Smooth muscle cell (in vitro differentiated cells): Measurements from ENCODE around the gene DCTN5. TPM values are rescaled to one million over a fixed set of nuclear protein-coding genes. Genes with fewer than 3 reads are reported as not detected.

Experiments used
- DNase-seq: peaks from one replicate; lab custom pipeline; 2025; ENCODE audit not compliant: unreplicated experiment; lab: John Stamatoyannopoulos, UW
- H2AFZ ChIP-seq: fragments of 200-600 bp; sonication (generic); 2 replicates; pipeline ENCODE4 v1.6.0; 2016; ENCODE audit warnings: antibody characterized with exemption, low read depth, mild to moderate bottlenecking
- H3F3A ChIP-seq: fragments of 200-600 bp; sonication (generic); 2 replicates; pipeline ENCODE4 v1.6.0; 2017; ENCODE audit warnings: antibody characterized with exemption, low read depth
- H3K27ac ChIP-seq: fragments of 200-600 bp; sonication (generic); 2 replicates; pipeline ENCODE4 v1.5.1; 2016; ENCODE audit warnings: low read depth, mild to moderate bottlenecking
- H3K27me3 ChIP-seq: fragments of 200-600 bp; sonication (generic); 2 replicates; pipeline ENCODE4 v1.6.1; 2016; ENCODE audit warnings: low read depth, mild to moderate bottlenecking
- H3K36me3 ChIP-seq: fragments of 200-600 bp; sonication (generic); 2 replicates; pipeline ENCODE4 v1.5.1; 2016; ENCODE audit warnings: low read depth
- H3K4me1 ChIP-seq: fragments of 200-600 bp; sonication (generic); 2 replicates; pipeline ENCODE4 v1.5.1; 2016; ENCODE audit warnings: low read depth
- H3K4me2 ChIP-seq: fragments of 200-600 bp; sonication (generic); 2 replicates; pipeline ENCODE4 v1.6.0; 2016; ENCODE audit warnings: mild to moderate bottlenecking
- H3K4me3 ChIP-seq: fragments of 200-600 bp; sonication (generic); 2 replicates; pipeline ENCODE4 v1.5.1; 2016; ENCODE audit warnings: mild to moderate bottlenecking
- H3K79me2 ChIP-seq: fragments of 200-600 bp; sonication (generic); 2 replicates; pipeline ENCODE4 v1.6.0; 2016; ENCODE audit warnings: low read depth, mild to moderate bottlenecking
- H3K9ac ChIP-seq: fragments of 200-600 bp; sonication (generic); 2 replicates; pipeline ENCODE4 v1.6.0; 2016; ENCODE audit warnings: low read depth
- H3K9me3 ChIP-seq: fragments of 200-600 bp; sonication (generic); replicated peaks from 2 replicates; pipeline ENCODE4 v1.5.1; 2016; ENCODE audit warnings: low read depth
- H4K20me1 ChIP-seq: fragments of 200-600 bp; sonication (generic); 2 replicates; pipeline ENCODE4 v1.6.0; 2016; ENCODE audit warnings: low read depth
- WGBS: methylation state at CpG from one replicate; pipeline ENCODE4 v1.1.7; 2016; ENCODE audit warnings: low lambda C conversion rate; 5-methylcytosine and 5-hydroxymethylcytosine counted together
- polyA plus RNA-seq: library from polyadenylated mRNA; unstranded; fragments of >200 nt; fragmentation: Nextera tagmentation; extraction: Ambion mirVana; gene quantifications from 2 replicates; pipeline ENCODE4 v1.2.1, GENCODE V29; 2016
- total RNA-seq: library from RNA; depleted of rRNA; stranded (reverse); fragments of >200 nt; gene quantifications from 2 replicates; pipeline ENCODE4 v1.2.3, GENCODE V29; 2014
- TF ChIP-seq, protein P1 (sequence below): fragments of 200-600 bp; sonication (generic); IDR thresholded peaks from 2 replicates; pipeline ENCODE4 v1.5.1; 2017; ENCODE audit warnings: borderline replicate concordance, mild to moderate bottlenecking, antibody characterized with exemption; ENCODE audit not compliant: insufficient read depth, poor library complexity, severe bottlenecking

The DCTN5 gene
- total and polyA plus RNA-seq, 2 experiments from 2014 or later = 14.0 to 22.6 TPM

DNA sequence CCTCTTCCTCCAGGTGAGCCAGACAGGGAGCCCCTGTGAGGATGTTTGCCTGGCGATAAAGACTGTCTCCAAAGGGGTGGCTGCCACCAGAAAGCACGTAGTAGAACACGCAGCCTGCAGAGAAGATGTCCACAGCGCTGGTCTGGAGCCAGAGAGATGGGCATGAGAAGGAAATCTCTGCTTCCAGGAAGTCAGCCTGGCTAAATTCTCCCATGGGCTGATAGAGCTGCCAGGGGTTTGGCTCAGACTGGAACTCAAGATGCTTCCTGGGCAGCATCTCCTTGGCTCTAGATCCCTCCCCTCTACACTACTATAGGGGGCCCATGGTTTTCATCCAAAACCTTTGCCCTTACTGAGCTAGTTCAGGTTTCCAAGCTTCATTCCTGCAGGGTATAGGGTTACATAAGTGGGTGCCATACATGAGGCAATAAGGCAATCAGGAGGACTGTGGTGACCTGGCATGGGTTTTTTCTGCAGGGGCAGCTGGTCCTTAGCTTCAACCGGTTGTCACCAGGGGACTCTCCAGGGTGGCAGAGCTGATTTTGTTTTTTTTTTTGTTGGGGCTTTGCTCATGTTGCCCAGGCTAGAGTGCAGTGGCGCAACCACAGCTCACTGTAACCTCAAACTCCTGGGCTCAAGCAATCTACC, 51.0 kb downstream of the DCTN5 start:
- peaks cover 6% of the 10 kb centered on the region for H3F3A ChIP-seq
- WGBS = 93% methylated on average over 6 of the region's 6 CpGs
- H3K36me3 ChIP-seq = no peaks in the 10 kb centered on the region

DNA sequence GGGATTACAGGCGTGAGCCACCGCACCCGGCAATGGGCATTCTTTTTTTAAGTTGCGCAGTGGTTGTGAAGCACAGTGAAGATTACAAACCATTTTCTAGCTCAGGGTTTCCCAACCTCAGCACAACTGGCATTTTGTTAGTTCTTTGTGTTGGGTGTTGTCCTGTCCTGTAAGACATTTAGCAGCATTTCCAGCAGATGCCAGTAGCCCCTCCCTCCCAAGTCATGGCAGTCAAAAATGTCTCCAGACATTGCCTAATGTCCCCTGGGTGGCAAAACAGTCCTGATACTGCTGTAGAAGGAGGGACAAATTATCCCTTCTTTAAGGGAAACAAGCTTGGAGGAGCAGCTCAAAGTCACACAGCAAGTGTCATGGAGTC, 53.0 kb downstream of the DCTN5 start:
- H3K27me3 ChIP-seq = no peaks in the 10 kb centered on the region
- 95% methylated on average over 4 of the region's 4 CpGs for WGBS
- no peak overlapping the region for H3K4me3 ChIP-seq
- no peaks in the 10 kb centered on the region for H3K36me3 ChIP-seq
- H3K4me2 ChIP-seq = no peak overlapping the region
- no peak overlapping the region for H3K9ac ChIP-seq
- peaks cover 6% of the 10 kb centered on the region for H3F3A ChIP-seq
- H3K9me3 ChIP-seq = no peaks in the 10 kb centered on the region
- peak overlapping the region; percentile 72 for H2AFZ ChIP-seq
- DNase-seq = no peak
- TF ChIP-seq, protein P1, sequence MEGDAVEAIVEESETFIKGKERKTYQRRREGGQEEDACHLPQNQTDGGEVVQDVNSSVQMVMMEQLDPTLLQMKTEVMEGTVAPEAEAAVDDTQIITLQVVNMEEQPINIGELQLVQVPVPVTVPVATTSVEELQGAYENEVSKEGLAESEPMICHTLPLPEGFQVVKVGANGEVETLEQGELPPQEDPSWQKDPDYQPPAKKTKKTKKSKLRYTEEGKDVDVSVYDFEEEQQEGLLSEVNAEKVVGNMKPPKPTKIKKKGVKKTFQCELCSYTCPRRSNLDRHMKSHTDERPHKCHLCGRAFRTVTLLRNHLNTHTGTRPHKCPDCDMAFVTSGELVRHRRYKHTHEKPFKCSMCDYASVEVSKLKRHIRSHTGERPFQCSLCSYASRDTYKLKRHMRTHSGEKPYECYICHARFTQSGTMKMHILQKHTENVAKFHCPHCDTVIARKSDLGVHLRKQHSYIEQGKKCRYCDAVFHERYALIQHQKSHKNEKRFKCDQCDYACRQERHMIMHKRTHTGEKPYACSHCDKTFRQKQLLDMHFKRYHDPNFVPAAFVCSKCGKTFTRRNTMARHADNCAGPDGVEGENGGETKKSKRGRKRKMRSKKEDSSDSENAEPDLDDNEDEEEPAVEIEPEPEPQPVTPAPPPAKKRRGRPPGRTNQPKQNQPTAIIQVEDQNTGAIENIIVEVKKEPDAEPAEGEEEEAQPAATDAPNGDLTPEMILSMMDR = no peak
- peaks cover 3% of the 10 kb centered on the region for H3K4me1 ChIP-seq
- H3K79me2 ChIP-seq = no peaks in the 10 kb centered on the region
- no peaks in the 10 kb centered on the region for H4K20me1 ChIP-seq
- H3K27ac ChIP-seq = no peak overlapping the region

More for the DNA sequence above, 51.0 kb downstream of the DCTN5 start:
- peaks cover 3% of the 10 kb centered on the region for H3K4me1 ChIP-seq
- H4K20me1 ChIP-seq = no peaks in the 10 kb centered on the region
- no peak overlapping the region for H3K9ac ChIP-seq
- H3K4me2 ChIP-seq = no peak overlapping the region
- H3K4me3 ChIP-seq = no peak overlapping the region
- H2AFZ ChIP-seq = no peak overlapping the region
- H3K27me3 ChIP-seq = no peaks in the 10 kb centered on the region
- H3K9me3 ChIP-seq = no peaks in the 10 kb centered on the region
- no peak overlapping the region for H3K27ac ChIP-seq
- TF ChIP-seq, protein P1 = no peak
- DNase-seq = no peak
- no peaks in the 10 kb centered on the region for H3K79me2 ChIP-seq

DNA sequence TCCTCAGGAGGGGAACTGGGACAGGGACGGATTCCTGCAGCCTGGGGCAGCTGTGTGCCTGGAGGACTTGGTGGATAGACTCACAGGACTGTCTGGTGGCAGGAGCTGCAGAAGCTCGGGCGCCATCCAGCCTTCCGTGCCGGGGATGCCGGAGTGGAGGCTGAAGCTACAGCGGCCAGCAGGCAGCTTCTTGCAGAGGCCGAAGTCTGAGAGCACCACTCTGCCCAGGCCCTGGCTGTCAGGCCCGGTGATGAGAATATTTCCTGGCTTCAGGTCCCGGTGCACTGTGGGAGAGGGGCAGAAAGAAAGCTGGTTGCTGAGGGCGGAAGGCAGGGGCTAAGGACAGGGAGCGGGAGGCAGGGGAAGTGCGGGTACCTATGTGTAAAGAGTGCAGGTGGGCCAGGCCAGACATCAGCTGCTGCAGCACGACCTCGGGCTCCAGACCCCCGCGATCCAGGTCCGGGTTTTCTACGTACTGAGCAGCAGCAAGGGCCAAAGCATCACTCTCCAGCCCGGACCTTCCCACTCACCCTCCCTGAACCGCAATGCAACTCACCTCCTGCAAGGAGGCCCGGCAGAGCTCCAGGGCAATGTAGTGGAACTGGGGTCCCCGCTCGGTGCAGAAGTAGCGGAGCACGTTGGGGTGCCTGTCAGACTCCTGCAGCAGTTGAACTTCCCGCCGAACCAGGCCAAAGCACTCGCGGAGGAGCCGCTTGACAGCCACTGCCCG, 53.5 kb downstream of the DCTN5 start:
- peak overlapping the region; percentile 32 for H3K4me3 ChIP-seq
- no peak for DNase-seq
- H3K27me3 ChIP-seq = no peaks in the 10 kb centered on the region

More for the DNA sequence above, 53.5 kb downstream of the DCTN5 start:
- peaks cover 6% of the 10 kb centered on the region for H3F3A ChIP-seq
- TF ChIP-seq, protein P1 = no peak
- peaks cover 3% of the 10 kb centered on the region for H3K4me1 ChIP-seq
- no peak overlapping the region for H3K27ac ChIP-seq
- no peak overlapping the region for H3K9ac ChIP-seq
- H3K4me2 ChIP-seq = peak overlapping the region; percentile 79
- no peaks in the 10 kb centered on the region for H3K79me2 ChIP-seq
- peak overlapping the region; percentile 72 for H2AFZ ChIP-seq
- no peaks in the 10 kb centered on the region for H3K36me3 ChIP-seq
- H4K20me1 ChIP-seq = no peaks in the 10 kb centered on the region
- 31% methylated on average over 26 of the region's 32 CpGs for WGBS
- no peaks in the 10 kb centered on the region for H3K9me3 ChIP-seq
